SK-N-SH (cell line): Measurements from ENCODE around the gene PRKCA.
"Not testable (repeated sequence)": the region's sequence is repeated elsewhere in the genome, so short reads cannot be mapped to it uniquely, and the experiment has no call there.

Experiments used
- GABPA ChIP-seq: IDR thresholded peaks from 2 replicates; pipeline ENCODE4 v1.4.0; 2012; ENCODE audit warnings: low read depth, mild to moderate bottlenecking
- RCOR1 ChIP-seq: fragments of 150-350 bp; IDR thresholded peaks from 2 replicates; pipeline ENCODE4 v1.6.1; 2017; ENCODE audit warnings: antibody characterized with exemption, low read length
- RFX5 ChIP-seq: IDR thresholded peaks from 2 replicates; pipeline ENCODE4 v1.6.1; 2012; ENCODE audit warnings: mild to moderate bottlenecking, improper control_type of control experiment, low read length
- YY1 ChIP-seq: IDR thresholded peaks from 2 replicates; pipeline ENCODE4 v1.4.0; 2012; ENCODE audit warnings: low read depth, mild to moderate bottlenecking
- TF ChIP-seq, protein P1 (sequence below): fragments of 200-600 bp; sonication (generic); IDR thresholded peaks from 2 replicates; pipeline ENCODE4 v1.6.1; 2017; ENCODE audit warnings: antibody characterized with exemption, mild to moderate bottlenecking, moderate library complexity

DNA sequence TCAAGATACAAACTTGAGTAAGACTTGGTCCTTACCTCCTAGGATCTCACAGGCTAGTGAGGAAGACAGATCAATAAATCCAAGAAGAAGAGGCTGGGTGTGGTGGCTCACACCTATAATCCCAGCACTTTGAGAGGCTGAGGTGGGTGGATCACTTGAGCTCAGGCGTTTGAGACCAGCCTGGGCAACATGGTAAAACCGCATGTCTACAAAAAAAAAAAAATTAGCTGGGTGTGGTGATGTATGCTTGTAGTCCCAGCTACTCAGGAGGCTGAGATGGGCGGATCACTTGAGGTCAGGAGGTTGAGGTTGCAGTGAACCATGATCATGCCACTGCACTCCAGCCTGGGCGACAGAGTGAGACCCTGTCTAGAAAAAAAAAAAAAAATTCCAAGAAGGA lies 423.0 kb downstream of the PRKCA start:
- TF ChIP-seq YY1, RFX5, RCOR1, GABPA: not testable (repeated sequence)
- TF ChIP-seq, protein P1, sequence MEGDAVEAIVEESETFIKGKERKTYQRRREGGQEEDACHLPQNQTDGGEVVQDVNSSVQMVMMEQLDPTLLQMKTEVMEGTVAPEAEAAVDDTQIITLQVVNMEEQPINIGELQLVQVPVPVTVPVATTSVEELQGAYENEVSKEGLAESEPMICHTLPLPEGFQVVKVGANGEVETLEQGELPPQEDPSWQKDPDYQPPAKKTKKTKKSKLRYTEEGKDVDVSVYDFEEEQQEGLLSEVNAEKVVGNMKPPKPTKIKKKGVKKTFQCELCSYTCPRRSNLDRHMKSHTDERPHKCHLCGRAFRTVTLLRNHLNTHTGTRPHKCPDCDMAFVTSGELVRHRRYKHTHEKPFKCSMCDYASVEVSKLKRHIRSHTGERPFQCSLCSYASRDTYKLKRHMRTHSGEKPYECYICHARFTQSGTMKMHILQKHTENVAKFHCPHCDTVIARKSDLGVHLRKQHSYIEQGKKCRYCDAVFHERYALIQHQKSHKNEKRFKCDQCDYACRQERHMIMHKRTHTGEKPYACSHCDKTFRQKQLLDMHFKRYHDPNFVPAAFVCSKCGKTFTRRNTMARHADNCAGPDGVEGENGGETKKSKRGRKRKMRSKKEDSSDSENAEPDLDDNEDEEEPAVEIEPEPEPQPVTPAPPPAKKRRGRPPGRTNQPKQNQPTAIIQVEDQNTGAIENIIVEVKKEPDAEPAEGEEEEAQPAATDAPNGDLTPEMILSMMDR = not testable (repeated sequence)
